VCaP (cell line): ENCODE results near the gene RPGRIP1.
"Not testable (repeated sequence)": the region's sequence is repeated elsewhere in the genome, so short reads cannot be mapped to it uniquely, and the experiment has no call there.

Experiments
- H3K27ac ChIP-seq: fragments of 450-650 bp; 2 replicates; pipeline ENCODE4 v1.5.1; 2017
- TF ChIP-seq, protein P1 (sequence below): fragments of 450-650 bp; conservative IDR thresholded peaks from 2 replicates; pipeline ENCODE4 v1.5.1; 2017; ENCODE audit warnings: mild to moderate bottlenecking, moderate library complexity

RPGRIP1 gene

DNA sequence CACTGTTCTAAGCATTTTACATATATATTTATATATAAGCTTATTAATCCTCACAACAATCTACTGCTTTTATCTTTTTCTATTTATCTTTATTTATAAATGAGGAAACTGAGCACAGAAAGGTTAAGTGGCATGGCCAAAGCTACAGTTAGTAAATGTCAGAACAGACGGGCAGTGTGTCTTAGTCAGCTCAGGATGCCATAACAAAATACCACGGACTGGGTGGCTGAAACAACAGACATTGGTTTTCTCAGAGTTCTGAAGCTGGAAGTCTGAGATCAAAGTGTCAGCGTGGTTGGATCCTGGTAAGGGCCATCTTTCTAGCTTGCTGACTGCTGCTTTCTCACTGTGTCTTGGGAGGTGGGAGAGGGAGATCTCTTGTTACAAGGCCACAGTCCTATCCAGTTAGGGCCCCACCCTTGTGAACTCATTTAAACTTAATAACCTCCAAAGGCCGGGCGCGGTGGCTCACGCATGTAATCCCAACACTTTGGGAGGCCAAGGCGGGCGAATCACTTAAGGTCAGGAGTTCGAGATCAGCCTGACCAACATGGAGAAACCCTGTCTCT, 19.8 kb downstream of the RPGRIP1 start:
- no peak overlapping the region for H3K27ac ChIP-seq
- TF ChIP-seq, protein P1, sequence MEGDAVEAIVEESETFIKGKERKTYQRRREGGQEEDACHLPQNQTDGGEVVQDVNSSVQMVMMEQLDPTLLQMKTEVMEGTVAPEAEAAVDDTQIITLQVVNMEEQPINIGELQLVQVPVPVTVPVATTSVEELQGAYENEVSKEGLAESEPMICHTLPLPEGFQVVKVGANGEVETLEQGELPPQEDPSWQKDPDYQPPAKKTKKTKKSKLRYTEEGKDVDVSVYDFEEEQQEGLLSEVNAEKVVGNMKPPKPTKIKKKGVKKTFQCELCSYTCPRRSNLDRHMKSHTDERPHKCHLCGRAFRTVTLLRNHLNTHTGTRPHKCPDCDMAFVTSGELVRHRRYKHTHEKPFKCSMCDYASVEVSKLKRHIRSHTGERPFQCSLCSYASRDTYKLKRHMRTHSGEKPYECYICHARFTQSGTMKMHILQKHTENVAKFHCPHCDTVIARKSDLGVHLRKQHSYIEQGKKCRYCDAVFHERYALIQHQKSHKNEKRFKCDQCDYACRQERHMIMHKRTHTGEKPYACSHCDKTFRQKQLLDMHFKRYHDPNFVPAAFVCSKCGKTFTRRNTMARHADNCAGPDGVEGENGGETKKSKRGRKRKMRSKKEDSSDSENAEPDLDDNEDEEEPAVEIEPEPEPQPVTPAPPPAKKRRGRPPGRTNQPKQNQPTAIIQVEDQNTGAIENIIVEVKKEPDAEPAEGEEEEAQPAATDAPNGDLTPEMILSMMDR, result no peak

GRCh38 chr14:21300892-21301291, 21.0 kb downstream of the RPGRIP1 start:
- H3K27ac ChIP-seq, result no peak overlapping the region
- TF ChIP-seq, protein P1, result no peak; the same call in 1 of the 2 replicates

GRCh38 chr14:21302013-21302835, 22.3 kb downstream of the RPGRIP1 start:
- H3K27ac ChIP-seq, result no peak overlapping the region
- TF ChIP-seq, protein P1, result no peak

DNA sequence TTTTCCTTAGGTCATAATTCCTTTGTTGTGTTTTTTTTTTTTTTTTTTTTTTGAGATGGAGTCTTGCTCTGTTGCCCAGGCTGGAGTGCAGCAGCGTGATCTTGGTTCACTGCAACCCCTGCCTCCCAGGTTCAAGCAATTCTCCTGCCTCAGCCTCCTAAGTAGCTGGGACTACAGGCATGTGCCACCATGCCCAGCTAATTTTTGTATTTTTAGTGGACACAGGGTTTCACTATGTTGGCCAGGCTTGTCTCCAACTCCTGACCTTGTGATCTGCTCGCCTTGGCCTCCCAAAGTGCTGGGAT, 22.9 kb downstream of the RPGRIP1 start:
- not testable (repeated sequence) for H3K27ac ChIP-seq

- peak overlapping the region; percentile 91 for H3K27ac ChIP-seq
- TF ChIP-seq, protein P1, result no peak
Observed at GRCh38 chr14:21307637-21308036, 27.8 kb downstream of the RPGRIP1 start.

GRCh38 chr14:21308132-21308478, 28.2 kb downstream of the RPGRIP1 start:
- peak overlapping the region; percentile 91 for H3K27ac ChIP-seq
- TF ChIP-seq, protein P1, result no peak

- peak overlapping the region; percentile 91 for H3K27ac ChIP-seq
- TF ChIP-seq, protein P1, result no peak
Observed at GRCh38 chr14:21308479-21309237, 28.8 kb downstream of the RPGRIP1 start.
